K562 (cell line): ENCODE data around the gene TMCC1. TPM values are rescaled to one million over a fixed set of nuclear protein-coding genes. Genes with fewer than 3 reads are reported as not detected.

ENCODE experiments used
- ATAC-seq: fragments of 200-7000 bp; cut with Tn5 transposase; 3 replicates; pipeline ENCODE4 v1.9.1; 2020; ENCODE audit warnings: moderate library complexity
- BruUV-seq: library from RNA; stranded (reverse); fragments of 400-500 nt; replicated peaks from 2 replicates; lab custom pipeline; 2021; lab: Mats Ljungman, UMichigan
- CTCF ChIA-PET: fragments of 300-600 bp; formaldehyde crosslinking; extraction: SDS; loops from one replicate; lab custom pipeline; 2021; ENCODE audit warnings: low intra/inter-chr PET ratio; lab: Yijun Ruan, JAX
- POLR2A ChIA-PET: fragments of 300-600, 350-650 bp; sonication (Branson Sonifier 250); formaldehyde crosslinking; extraction: SDS; loops from one replicate; lab custom pipeline; 2021; ENCODE audit warnings: antibody characterized with exemption, inconsistent platforms; lab: Yijun Ruan, JAX
- DNase-seq, 4 experiments: peaks; one replicate each; pipeline versions ENCODE4 v3.0.0 to v3.0.0-alpha.2; 2011 to 2018; ENCODE audit warnings: low spot score in 3 of 4, mixed read lengths in 3 of 4; ENCODE audit errors: extremely low read depth in 1 of 4
- FAIRE-seq: peaks from 2 replicates; lab custom pipeline; 2011; peaks lifted over from hg19 to GRCh38; lab: Jason Lieb, UNC
- H2AFZ ChIP-seq: 2 replicates; pipeline ENCODE4 v1.6.0; 2011; ENCODE audit warnings: low read depth, low read length, control low read depth, inconsistent platforms
- H3K27ac ChIP-seq: fragments of 200-600 bp; 3 replicates; pipeline ENCODE4 v1.8.0; 2011; ENCODE audit warnings: low read depth, mild to moderate bottlenecking, control low read depth, inconsistent platforms, low read length, moderate library complexity, mixed read lengths; ENCODE audit errors: extremely low read depth
- H3K27me3 ChIP-seq, 2 experiments: fragments of 300-600 bp in 1 of 2; 2 replicates in 1 of 2; 3 replicates in 1 of 2; pipeline versions ENCODE4 v1.6.0 to v1.8.0; 2011; ENCODE audit warnings: inconsistent platforms in 2 of 2, low read length in 2 of 2, mild to moderate bottlenecking in 1 of 2, mixed read lengths in 1 of 2, moderate library complexity in 1 of 2; ENCODE audit not compliant: control insufficient read depth in 2 of 2, insufficient read depth in 2 of 2
- H3K36me3 ChIP-seq: fragments of 300-600 bp; 3 replicates; pipeline ENCODE4 v1.8.0; 2011; ENCODE audit warnings: mild to moderate bottlenecking, low read length, inconsistent platforms; ENCODE audit not compliant: control insufficient read depth, insufficient read depth
- H3K4me1 ChIP-seq, 2 experiments: fragments of 200-600 bp in 1 of 2; replicated peaks in 1 of 2; 2 replicates in 1 of 2; 3 replicates in 1 of 2; pipeline versions ENCODE4 v1.5.1 to v1.8.0; 2011; ENCODE audit warnings: inconsistent platforms in 2 of 2, low read length in 2 of 2, mild to moderate bottlenecking in 1 of 2, mixed read lengths in 1 of 2, moderate library complexity in 1 of 2; ENCODE audit not compliant: control insufficient read depth in 2 of 2, insufficient read depth in 2 of 2
- H3K4me2 ChIP-seq: 2 replicates; pipeline ENCODE4 v1.6.1; 2011; ENCODE audit warnings: low read length, control low read depth, inconsistent platforms, mixed read lengths; ENCODE audit not compliant: insufficient read depth
- H3K4me3 ChIP-seq: fragments of 200-600 bp; sonication (generic), shearing (Covaris generic); 2 replicates; pipeline ENCODE4 v1.5.1; 2016; ENCODE audit warnings: control low read depth, inconsistent platforms
- H3K79me2 ChIP-seq: fragments of 200-600 bp; 3 replicates; pipeline ENCODE4 v1.8.0; 2011; ENCODE audit warnings: low read length, inconsistent platforms; ENCODE audit not compliant: control insufficient read depth, insufficient read depth
- H3K9ac ChIP-seq, 2 experiments: 2 replicates each; pipeline versions ENCODE4 v1.6.0 to v1.6.1; 2011; ENCODE audit warnings: low read depth in 2 of 2, low read length in 2 of 2, control low read depth in 1 of 2, inconsistent platforms in 1 of 2, mild to moderate bottlenecking in 1 of 2, mixed read lengths in 1 of 2; ENCODE audit not compliant: insufficient read depth in 1 of 2
- H3K9me1 ChIP-seq: one replicate; pipeline ENCODE4 v1.6.0; 2011; ENCODE audit warnings: inconsistent platforms, mild to moderate bottlenecking, low read length, moderate library complexity; ENCODE audit not compliant: control insufficient read depth, insufficient read depth
- H3K9me3 ChIP-seq: replicated peaks from 2 replicates; pipeline ENCODE4 v1.5.1; 2011; ENCODE audit warnings: low read depth, low read length, inconsistent platforms; ENCODE audit not compliant: control insufficient read depth, insufficient read depth
- H4K20me1 ChIP-seq: replicated peaks from 2 replicates; pipeline ENCODE4 v1.6.1; 2011; ENCODE audit warnings: low read length, inconsistent platforms, mixed read lengths; ENCODE audit not compliant: control insufficient read depth, insufficient read depth
- ARID1B ChIP-seq: fragments of 450-650 bp; IDR thresholded peaks from 2 replicates; pipeline ENCODE4 v1.6.1; 2016; ENCODE audit warnings: antibody characterized with exemption, mild to moderate bottlenecking, inconsistent platforms
- ARNT ChIP-seq, 2 experiments: fragments of 450-650 bp; IDR thresholded peaks; 2 replicates each; pipeline ENCODE4 v1.6.1; 2016; ENCODE audit warnings: mild to moderate bottlenecking in 1 of 2
- DACH1 ChIP-seq: fragments of 450-650 bp; IDR thresholded peaks from 2 replicates; pipeline ENCODE4 v1.6.1; 2018; ENCODE audit not compliant: partially characterized antibody
- HNRNPL ChIP-seq: fragments of 200-400 bp; formaldehyde crosslinking; IDR thresholded peaks from 2 replicates; pipeline ENCODE4 v1.6.1; 2017; ENCODE audit warnings: low read depth, mild to moderate bottlenecking, low read length
- NONO ChIP-seq, 2 experiments: fragments of 200-400 bp in 1 of 2; fragments of 450-650 bp in 1 of 2; formaldehyde crosslinking in 1 of 2; IDR thresholded peaks; 2 replicates each; pipeline ENCODE4 v1.6.1; 2017; ENCODE audit warnings: low read depth in 2 of 2, mild to moderate bottlenecking in 2 of 2, moderate library complexity in 2 of 2, low read length in 1 of 2
- PTRF ChIP-seq: fragments of 450-650 bp; IDR thresholded peaks from 2 replicates; pipeline ENCODE4 v1.6.1; 2016; ENCODE audit warnings: mild to moderate bottlenecking, missing genetic modification characterization, missing compliant biosample characterization
- SIN3A ChIP-seq, 2 experiments: fragments of 150-350 bp in 1 of 2; IDR thresholded peaks; 2 replicates each; pipeline ENCODE4 v1.6.1; 2011 to 2016; ENCODE audit warnings: borderline replicate concordance in 2 of 2, low read depth in 2 of 2, low read length in 2 of 2, mild to moderate bottlenecking in 2 of 2, moderate library complexity in 2 of 2; ENCODE audit not compliant: control insufficient read depth in 1 of 2
- WGBS: fragments of 100-300 bp; shearing (Covaris generic); methylation state at CpG from one replicate; pipeline ENCODE4 v1.1.6; 2016; ENCODE audit warnings: low coverage, mixed read lengths; ENCODE audit not compliant: insufficient coverage; ENCODE audit errors: missing lambda C conversion rate; 5-methylcytosine and 5-hydroxymethylcytosine counted together
- in situ Hi-C: fragments of 300-500 bp; cut with MboI; formaldehyde crosslinking; loops from 4 replicates; pipeline ENCODE4 v1.15.0; 2018; ENCODE audit warnings: inconsistent platforms, mixed read lengths
- intact Hi-C: fragments of 100-400 bp; cut with micrococcal nuclease; formaldehyde crosslinking; loops from 2 replicates; pipeline ENCODE4 v1.14.2; 2022
- polyA plus RNA-seq, 8 experiments: library from polyadenylated mRNA; depleted of rRNA in 4 of 8; stranded (reverse) in 5 of 8; unstranded in 3 of 8; fragments of >200 nt; fragmentation: Nextera tagmentation in 2 of 8; fragmentation: Illumina TruSeq in 1 of 8; extraction: Ambion mirVana in 2 of 8; extraction: Trizol in 1 of 8; gene quantifications; 2 replicates each; pipeline versions ENCODE4 v1.2.1 to v1.2.3, GENCODE V29; 2011 to 2014; ENCODE audit warnings: inconsistent platforms in 1 of 8, missing spikeins in 1 of 8
- total RNA-seq, 7 experiments: library from RNA; depleted of rRNA in 6 of 7; stranded (reverse); fragments of >200 nt in 6 of 7; fragmentation: Illumina TruSeq in 2 of 7; extraction: Trizol in 2 of 7; gene quantifications; 2 replicates each; pipeline versions ENCODE4 v1.2.1 to v1.2.3, GENCODE V29; 2011 to 2021; ENCODE audit warnings: low replicate concordance in 1 of 7
- TF ChIP-seq, protein P1 (sequence below): fragments of 250-450 bp; sonication (Bioruptor Pico); IDR thresholded peaks from 2 replicates; pipeline ENCODE4 v1.8.0; 2021; ENCODE audit warnings: borderline replicate concordance, mild to moderate bottlenecking, moderate library complexity; ENCODE audit not compliant: poor library complexity, severe bottlenecking
- TF ChIP-seq, protein P2 (sequence below): fragments of 450-650 bp; conservative IDR thresholded peaks from 2 replicates; pipeline ENCODE4 v1.6.1; 2016; ENCODE audit warnings: missing genetic modification characterization, low read depth, mild to moderate bottlenecking, control low read depth, missing compliant biosample characterization
- TF ChIP-seq, protein P3 (sequence below): sonication (generic); formaldehyde crosslinking; IDR thresholded peaks from 2 replicates; pipeline ENCODE4 v1.8.0; 2022; ENCODE audit warnings: mild to moderate bottlenecking, missing genetic modification reagents, borderline replicate concordance
- TF ChIP-seq, protein P4 (sequence below): IDR thresholded peaks from 2 replicates; pipeline ENCODE4 v1.6.1; 2012; ENCODE audit warnings: low read depth, low read length, improper control_type of control experiment, borderline replicate concordance

Gene TMCC1
- total and polyA plus RNA-seq, 9 of the 15 experiments (the other 6 are each of a cell fraction or from before 2014, with no cell fraction given), result 0.89 to 8.7 (median 4.0) TPM

- Histone ChIP-seq H3K36me3 (no peaks in the 10 kb centered on the region), H3K4me1 (peaks cover 10 to 49% of the 10 kb centered on the region in 2 experiments; a peak in 4 of 5 replicates), H3K9me1 (no peaks in the 10 kb centered on the region), H3K9me3 (no peaks in the 10 kb centered on the region), H4K20me1 (no peaks in the 10 kb centered on the region), H3K4me3 (no peak overlapping the region), H3K9ac (no peak overlapping the region; a peak in 1 of 4 replicates), H3K4me2 (no peak overlapping the region), H3K27ac (no peak overlapping the region), H3K79me2 (no peaks in the 10 kb centered on the region), H2AFZ (no peak overlapping the region), H3K27me3 (no peaks in the 10 kb centered on the region)
- 67% methylated on average over 7 of the region's 8 CpGs for WGBS
- ChIA-PET CTCF (no interaction called here), POLR2A (no interaction called here)
- TF ChIP-seq, protein P1, sequence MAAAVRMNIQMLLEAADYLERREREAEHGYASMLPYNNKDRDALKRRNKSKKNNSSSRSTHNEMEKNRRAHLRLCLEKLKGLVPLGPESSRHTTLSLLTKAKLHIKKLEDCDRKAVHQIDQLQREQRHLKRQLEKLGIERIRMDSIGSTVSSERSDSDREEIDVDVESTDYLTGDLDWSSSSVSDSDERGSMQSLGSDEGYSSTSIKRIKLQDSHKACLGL (CRISPR knock-in tag), result no peak
- TF ChIP-seq, protein P2, sequence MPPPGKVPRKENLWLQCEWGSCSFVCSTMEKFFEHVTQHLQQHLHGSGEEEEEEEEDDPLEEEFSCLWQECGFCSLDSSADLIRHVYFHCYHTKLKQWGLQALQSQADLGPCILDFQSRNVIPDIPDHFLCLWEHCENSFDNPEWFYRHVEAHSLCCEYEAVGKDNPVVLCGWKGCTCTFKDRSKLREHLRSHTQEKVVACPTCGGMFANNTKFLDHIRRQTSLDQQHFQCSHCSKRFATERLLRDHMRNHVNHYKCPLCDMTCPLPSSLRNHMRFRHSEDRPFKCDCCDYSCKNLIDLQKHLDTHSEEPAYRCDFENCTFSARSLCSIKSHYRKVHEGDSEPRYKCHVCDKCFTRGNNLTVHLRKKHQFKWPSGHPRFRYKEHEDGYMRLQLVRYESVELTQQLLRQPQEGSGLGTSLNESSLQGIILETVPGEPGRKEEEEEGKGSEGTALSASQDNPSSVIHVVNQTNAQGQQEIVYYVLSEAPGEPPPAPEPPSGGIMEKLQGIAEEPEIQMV (tag), result no peak
- no peak for TF ChIP-seq ARID1B
- no peak for TF ChIP-seq HNRNPL
- no peak for TF ChIP-seq SIN3A (IDR thresholded peaks at IDR 0.05; ENCODE audit: borderline replicate concordance in 2 of 2, control insufficient read depth in 1 of 2, low read depth in 2 of 2, low read length in 2 of 2)
- no peak for TF ChIP-seq NONO (IDR thresholded peaks at IDR 0.05; ENCODE audit: low read depth in 2 of 2, low read length in 1 of 2)
- TF ChIP-seq, protein P3, sequence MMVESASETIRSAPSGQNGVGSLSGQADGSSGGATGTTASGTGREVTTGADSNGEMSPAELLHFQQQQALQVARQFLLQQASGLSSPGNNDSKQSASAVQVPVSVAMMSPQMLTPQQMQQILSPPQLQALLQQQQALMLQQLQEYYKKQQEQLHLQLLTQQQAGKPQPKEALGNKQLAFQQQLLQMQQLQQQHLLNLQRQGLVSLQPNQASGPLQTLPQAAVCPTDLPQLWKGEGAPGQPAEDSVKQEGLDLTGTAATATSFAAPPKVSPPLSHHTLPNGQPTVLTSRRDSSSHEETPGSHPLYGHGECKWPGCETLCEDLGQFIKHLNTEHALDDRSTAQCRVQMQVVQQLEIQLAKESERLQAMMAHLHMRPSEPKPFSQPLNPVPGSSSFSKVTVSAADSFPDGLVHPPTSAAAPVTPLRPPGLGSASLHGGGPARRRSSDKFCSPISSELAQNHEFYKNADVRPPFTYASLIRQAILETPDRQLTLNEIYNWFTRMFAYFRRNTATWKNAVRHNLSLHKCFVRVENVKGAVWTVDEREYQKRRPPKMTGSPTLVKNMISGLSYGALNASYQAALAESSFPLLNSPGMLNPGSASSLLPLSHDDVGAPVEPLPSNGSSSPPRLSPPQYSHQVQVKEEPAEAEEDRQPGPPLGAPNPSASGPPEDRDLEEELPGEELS (CRISPR knock-in tag), result no peak
- TF ChIP-seq PTRF (tag), result no peak
- TF ChIP-seq DACH1, result no peak
- TF ChIP-seq ARNT (IDR thresholded peaks at IDR 0.05), result no peak
- TF ChIP-seq, protein P4, sequence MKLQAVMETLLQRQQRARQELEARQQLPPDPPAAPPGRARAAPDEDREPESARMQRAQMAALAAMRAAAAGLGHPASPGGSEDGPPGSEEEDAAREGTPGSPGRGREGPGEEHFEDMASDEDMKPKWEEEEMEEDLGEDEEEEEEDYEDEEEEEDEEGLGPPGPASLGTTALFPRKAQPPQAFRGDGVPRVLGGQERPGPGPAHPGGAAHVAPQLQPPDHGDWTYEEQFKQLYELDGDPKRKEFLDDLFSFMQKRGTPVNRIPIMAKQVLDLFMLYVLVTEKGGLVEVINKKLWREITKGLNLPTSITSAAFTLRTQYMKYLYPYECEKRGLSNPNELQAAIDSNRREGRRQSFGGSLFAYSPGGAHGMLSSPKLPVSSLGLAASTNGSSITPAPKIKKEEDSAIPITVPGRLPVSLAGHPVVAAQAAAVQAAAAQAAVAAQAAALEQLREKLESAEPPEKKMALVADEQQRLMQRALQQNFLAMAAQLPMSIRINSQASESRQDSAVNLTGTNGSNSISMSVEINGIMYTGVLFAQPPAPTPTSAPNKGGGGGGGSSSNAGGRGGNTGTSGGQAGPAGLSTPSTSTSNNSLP, result no peak
- FAIRE-seq (no peak), DNase-seq (no peak), ATAC-seq (no peak)
- intact Hi-C loops, result no loop called here
- no TSS peak for BruUV-seq
- in situ Hi-C loops, result no loop called here
Measured at GRCh38 chr3:129615751-129616281, 277.7 kb downstream of the TMCC1 start.
